Heart left ventricle (tissue), 11 donors: Measurements from ENCODE around the gene VASH2. TPM values are rescaled to one million over a fixed set of nuclear protein-coding genes. Genes with fewer than 3 reads are reported as not detected.

Experiments used
- polyA plus RNA-seq, 2 donors: library from polyadenylated mRNA; stranded (reverse); fragments of 200-250 nt; gene quantifications; one replicate each; pipeline ENCODE4 v1.2.3, GENCODE V29; 2013
- total RNA-seq, 9 donors: library from RNA; depleted of rRNA in 2 of 9; stranded (reverse); fragments of >200 nt in 2 of 9; fragmentation: NEBNext Ultra II Directional in 3 of 9; extraction: Animal tissue kit (Norgen Biotek cat#: 25700) in 3 of 9; gene quantifications; one replicate each; pipeline versions ENCODE4 v1.1.0 to v1.2.4, GENCODE V29; 2016 to 2023
- donor health status: ischemic (EF 13 %, LVEDD 7.1; RV severe dilation, severe dysfunction).
- donor health status: healthy with polysubstance abuse.
- donor health status: DM: no; HTN: yes; CAD: no.
- donor health status: DM: no; HTN: no; CAD: no.
- donor health status: ischemic (EF 25% LVEDD 5.7; RV mildly dilated, moderate dysfunction).
- donor health status: healthy.
- donor health status: DM: yes; HTN: yes; CAD: no.
- donor health status: PGD.
- donor health status: nonischemic (EF 23%, LVEDD 6.1; RV moderate dilation, normal function).

Gene VASH2
- total and polyA plus RNA-seq, 11 donors = 0.19 to 2.6 (median 0.53) TPM; not detected in 1

Other genes starting within 250 kb of the VASH2 start
- gene NSL1, start 158.8 kb upstream of the VASH2 start, total RNA-seq = 10 to 100 TPM; 22.6 to 33.3 (median 24.9) TPM
- 10 to 100 TPM in 1 of 2 donors, 1 to 10 TPM in 1; 9.8 to 38.0 TPM for gene NSL1, start 158.8 kb upstream of the VASH2 start, polyA plus RNA-seq
- 10 to 100 TPM; 20.2 to 30.3 (median 24.7) TPM for gene TATDN3, start 158.6 kb upstream of the VASH2 start, total RNA-seq
- 10 to 100 TPM; 18.2 to 24.1 TPM for gene TATDN3, start 158.6 kb upstream of the VASH2 start, polyA plus RNA-seq
- not detected for gene SPATA45, start 102.9 kb upstream of the VASH2 start, total RNA-seq
- gene SPATA45, start 102.9 kb upstream of the VASH2 start, polyA plus RNA-seq = not detected
- gene FLVCR1, start 92.3 kb upstream of the VASH2 start, total RNA-seq = 1 to 10 TPM in 7 of 9 donors, under 1 TPM in 2; 0.44 to 3.0 (median 2.4) TPM
- gene FLVCR1, start 92.3 kb upstream of the VASH2 start, polyA plus RNA-seq = 1 to 10 TPM in 1 of 2 donors, under 1 TPM in 1; 0.84 to 2.5 TPM
- gene ANGEL2, start 65.3 kb downstream of the VASH2 start, total RNA-seq = 10 to 100 TPM; 10.8 to 26.6 (median 15.4) TPM
- gene ANGEL2, start 65.3 kb downstream of the VASH2 start, polyA plus RNA-seq = 10 to 100 TPM in 1 of 2 donors, 1 to 10 TPM in 1; 9.2 to 10.6 TPM
- 10 to 100 TPM in 6 of 9 donors, 1 to 10 TPM in 3; 8.3 to 15.6 (median 10.9) TPM for gene RPS6KC1, start 100.7 kb downstream of the VASH2 start, total RNA-seq
- 10 to 100 TPM in 1 of 2 donors, 1 to 10 TPM in 1; 3.0 to 10.1 TPM for gene RPS6KC1, start 100.7 kb downstream of the VASH2 start, polyA plus RNA-seq